Measurements from ENCODE around the gene DAB1.

DNA sequence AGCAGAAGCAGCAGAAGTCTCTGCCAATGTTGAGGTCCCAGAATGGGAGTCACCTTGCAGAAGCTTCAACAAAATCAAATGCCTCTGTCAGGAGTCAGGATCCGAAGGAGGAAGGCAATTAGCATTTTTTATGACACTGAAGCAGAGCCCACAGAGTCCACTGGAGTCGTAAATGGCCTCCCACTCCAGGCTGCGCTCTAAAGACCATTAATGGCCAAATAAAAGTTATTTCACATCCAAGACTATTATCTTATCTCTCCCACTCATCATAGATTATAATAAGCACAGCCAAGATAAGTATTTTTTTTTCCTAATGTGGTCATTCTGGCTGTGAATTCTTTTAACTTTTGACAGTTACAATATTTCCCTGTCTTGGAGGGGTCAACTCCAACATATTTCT, 267.0 kb downstream of the DAB1 start:
- TF ChIP-seq, protein P1, sequence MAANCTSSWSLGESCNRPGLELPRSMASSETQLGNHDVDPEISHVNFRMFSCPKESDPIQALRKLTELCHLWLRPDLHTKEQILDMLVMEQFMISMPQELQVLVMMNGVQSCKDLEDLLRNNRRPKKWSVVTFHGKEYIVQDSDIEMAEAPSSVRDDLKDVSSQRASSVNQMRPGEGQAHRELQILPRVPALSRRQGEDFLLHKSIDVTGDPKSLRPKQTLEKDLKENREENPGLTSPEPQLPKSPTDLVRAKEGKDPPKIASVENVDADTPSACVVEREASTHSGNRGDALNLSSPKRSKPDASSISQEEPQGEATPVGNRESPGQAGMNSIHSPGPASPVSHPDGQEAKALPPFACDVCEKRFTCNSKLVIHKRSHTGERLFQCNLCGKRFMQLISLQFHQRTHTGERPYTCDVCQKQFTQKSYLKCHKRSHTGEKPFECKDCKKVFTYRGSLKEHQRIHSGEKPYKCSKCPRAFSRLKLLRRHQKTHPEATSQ (tag by site-specific recombination; IDR thresholded peaks at IDR 0.05), result no peak
- TF ChIP-seq ZNF324 (tag by site-specific recombination; IDR thresholded peaks at IDR 0.05) (no peak), ZNF558 (tag by site-specific recombination; IDR thresholded peaks at IDR 0.05) (no peak), ZBTB10 (tag by site-specific recombination; IDR thresholded peaks at IDR 0.05) (no peak), ZNF132 (tag by site-specific recombination; IDR thresholded peaks at IDR 0.05; ENCODE audit: borderline replicate concordance) (no peak), ZNF768 (tag by site-specific recombination; IDR thresholded peaks at IDR 0.05) (no peak), TCF7L2 (IDR thresholded peaks at IDR 0.05; ENCODE audit: borderline replicate concordance, low read depth, low read length) (no peak), ZNF350 (tag by site-specific recombination; IDR thresholded peaks at IDR 0.05) (no peak), YY1 (tag by site-specific recombination; IDR thresholded peaks at IDR 0.05) (no peak), REST (tag by site-specific recombination; IDR thresholded peaks at IDR 0.05) (no peak), ZBTB44 (tag by site-specific recombination; IDR thresholded peaks at IDR 0.05) (no peak)
- TF ChIP-seq, protein P2, sequence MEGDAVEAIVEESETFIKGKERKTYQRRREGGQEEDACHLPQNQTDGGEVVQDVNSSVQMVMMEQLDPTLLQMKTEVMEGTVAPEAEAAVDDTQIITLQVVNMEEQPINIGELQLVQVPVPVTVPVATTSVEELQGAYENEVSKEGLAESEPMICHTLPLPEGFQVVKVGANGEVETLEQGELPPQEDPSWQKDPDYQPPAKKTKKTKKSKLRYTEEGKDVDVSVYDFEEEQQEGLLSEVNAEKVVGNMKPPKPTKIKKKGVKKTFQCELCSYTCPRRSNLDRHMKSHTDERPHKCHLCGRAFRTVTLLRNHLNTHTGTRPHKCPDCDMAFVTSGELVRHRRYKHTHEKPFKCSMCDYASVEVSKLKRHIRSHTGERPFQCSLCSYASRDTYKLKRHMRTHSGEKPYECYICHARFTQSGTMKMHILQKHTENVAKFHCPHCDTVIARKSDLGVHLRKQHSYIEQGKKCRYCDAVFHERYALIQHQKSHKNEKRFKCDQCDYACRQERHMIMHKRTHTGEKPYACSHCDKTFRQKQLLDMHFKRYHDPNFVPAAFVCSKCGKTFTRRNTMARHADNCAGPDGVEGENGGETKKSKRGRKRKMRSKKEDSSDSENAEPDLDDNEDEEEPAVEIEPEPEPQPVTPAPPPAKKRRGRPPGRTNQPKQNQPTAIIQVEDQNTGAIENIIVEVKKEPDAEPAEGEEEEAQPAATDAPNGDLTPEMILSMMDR (tag by site-specific recombination; IDR thresholded peaks at IDR 0.05), result no peak
